Neutrophil (primary cell): ENCODE results near the gene ZBTB18.
"Not testable (repeated sequence)": the region's sequence is repeated elsewhere in the genome, so short reads cannot be mapped to it uniquely, and the experiment has no call there.

Source experiments
- H3K27ac ChIP-seq: fragments of 200-600 bp; sonication (generic); 2 replicates; pipeline ENCODE4 v1.5.1; 2016; ENCODE audit warnings: mild to moderate bottlenecking, moderate library complexity
- H3K27me3 ChIP-seq: fragments of 200-600 bp; sonication (generic); 2 replicates; pipeline ENCODE4 v1.6.0; 2016; ENCODE audit warnings: mild to moderate bottlenecking
- H3K36me3 ChIP-seq: fragments of 200-600 bp; sonication (generic); 2 replicates; pipeline ENCODE4 v1.5.1; 2017
- H3K4me1 ChIP-seq, 2 experiments: fragments of 200-600 bp in 1 of 2; sonication (generic) in 1 of 2; 1 replicate in 1 of 2; 2 replicates in 1 of 2; pipeline versions ENCODE4 v1.5.1 to v1.6.1; 2013 to 2016; ENCODE audit warnings: low read depth in 1 of 2, low read length in 1 of 2, mild to moderate bottlenecking in 1 of 2, moderate library complexity in 1 of 2; ENCODE audit not compliant: control insufficient read depth in 1 of 2, insufficient read depth in 1 of 2
- H3K4me3 ChIP-seq, 2 experiments: fragments of 200-600 bp in 1 of 2; sonication (generic) in 1 of 2; 1 replicate in 1 of 2; 2 replicates in 1 of 2; pipeline ENCODE4 v1.5.1; 2013 to 2016; ENCODE audit warnings: low read depth in 1 of 2, low read length in 1 of 2, mild to moderate bottlenecking in 1 of 2, moderate library complexity in 1 of 2
- H3K9me3 ChIP-seq: fragments of 200-600 bp; sonication (generic); 2 replicates; pipeline ENCODE4 v1.5.1; 2016
- TF ChIP-seq, protein P1 (sequence below): fragments of 200-600 bp; sonication (generic); IDR thresholded peaks from 2 replicates; pipeline ENCODE4 v1.5.1; 2016; ENCODE audit warnings: antibody characterized with exemption

Gene ZBTB18

GRCh38 chr1:244010191-244010590 is 40.9 kb upstream of the ZBTB18 start:
- Histone ChIP-seq H3K9me3 (no peaks in the 10 kb centered on the region), H3K36me3 (no peaks in the 10 kb centered on the region), H3K27me3 (no peaks in the 10 kb centered on the region), H3K27ac (no peak overlapping the region), H3K4me1 (no peaks in the 10 kb centered on the region), H3K4me3 (no peak overlapping the region)
- TF ChIP-seq, protein P1, sequence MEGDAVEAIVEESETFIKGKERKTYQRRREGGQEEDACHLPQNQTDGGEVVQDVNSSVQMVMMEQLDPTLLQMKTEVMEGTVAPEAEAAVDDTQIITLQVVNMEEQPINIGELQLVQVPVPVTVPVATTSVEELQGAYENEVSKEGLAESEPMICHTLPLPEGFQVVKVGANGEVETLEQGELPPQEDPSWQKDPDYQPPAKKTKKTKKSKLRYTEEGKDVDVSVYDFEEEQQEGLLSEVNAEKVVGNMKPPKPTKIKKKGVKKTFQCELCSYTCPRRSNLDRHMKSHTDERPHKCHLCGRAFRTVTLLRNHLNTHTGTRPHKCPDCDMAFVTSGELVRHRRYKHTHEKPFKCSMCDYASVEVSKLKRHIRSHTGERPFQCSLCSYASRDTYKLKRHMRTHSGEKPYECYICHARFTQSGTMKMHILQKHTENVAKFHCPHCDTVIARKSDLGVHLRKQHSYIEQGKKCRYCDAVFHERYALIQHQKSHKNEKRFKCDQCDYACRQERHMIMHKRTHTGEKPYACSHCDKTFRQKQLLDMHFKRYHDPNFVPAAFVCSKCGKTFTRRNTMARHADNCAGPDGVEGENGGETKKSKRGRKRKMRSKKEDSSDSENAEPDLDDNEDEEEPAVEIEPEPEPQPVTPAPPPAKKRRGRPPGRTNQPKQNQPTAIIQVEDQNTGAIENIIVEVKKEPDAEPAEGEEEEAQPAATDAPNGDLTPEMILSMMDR: no peak

GRCh38 chr1:244010703-244011123 is 40.4 kb upstream of the ZBTB18 start:
- Histone ChIP-seq H3K4me3 (no peak overlapping the region), H3K27ac (no peak overlapping the region)
- TF ChIP-seq, protein P1: no peak

GRCh38 chr1:244011271-244011670 is 39.8 kb upstream of the ZBTB18 start:
- H3K4me1 ChIP-seq: no peaks in the 10 kb centered on the region
- H3K27me3 ChIP-seq: no peaks in the 10 kb centered on the region
- H3K4me3 ChIP-seq: no peak overlapping the region
- H3K9me3 ChIP-seq: no peaks in the 10 kb centered on the region
- TF ChIP-seq, protein P1: no peak
- no peak overlapping the region for H3K27ac ChIP-seq
- no peaks in the 10 kb centered on the region for H3K36me3 ChIP-seq

More at GRCh38 chr1:244010703-244011123, 40.4 kb upstream of the ZBTB18 start:
- H3K9me3 ChIP-seq: no peaks in the 10 kb centered on the region
- H3K36me3 ChIP-seq: no peaks in the 10 kb centered on the region
- no peaks in the 10 kb centered on the region for H3K4me1 ChIP-seq
- H3K27me3 ChIP-seq: no peaks in the 10 kb centered on the region

GRCh38 chr1:244011786-244012185 is 39.3 kb upstream of the ZBTB18 start:
- no peak overlapping the region for H3K4me3 ChIP-seq
- no peaks in the 10 kb centered on the region for H3K4me1 ChIP-seq
- TF ChIP-seq, protein P1: no peak
- H3K36me3 ChIP-seq: no peaks in the 10 kb centered on the region
- no peaks in the 10 kb centered on the region for H3K27me3 ChIP-seq
- no peak overlapping the region for H3K27ac ChIP-seq
- H3K9me3 ChIP-seq: no peaks in the 10 kb centered on the region

- Histone ChIP-seq H3K4me1 (no peaks in the 10 kb centered on the region), H3K4me3 (no peak overlapping the region), H3K27ac (no peak overlapping the region), H3K36me3 (no peaks in the 10 kb centered on the region), H3K9me3 (no peaks in the 10 kb centered on the region), H3K27me3 (no peaks in the 10 kb centered on the region)
- TF ChIP-seq, protein P1: no peak
Measured at GRCh38 chr1:244012202-244012601, 38.9 kb upstream of the ZBTB18 start.

DNA sequence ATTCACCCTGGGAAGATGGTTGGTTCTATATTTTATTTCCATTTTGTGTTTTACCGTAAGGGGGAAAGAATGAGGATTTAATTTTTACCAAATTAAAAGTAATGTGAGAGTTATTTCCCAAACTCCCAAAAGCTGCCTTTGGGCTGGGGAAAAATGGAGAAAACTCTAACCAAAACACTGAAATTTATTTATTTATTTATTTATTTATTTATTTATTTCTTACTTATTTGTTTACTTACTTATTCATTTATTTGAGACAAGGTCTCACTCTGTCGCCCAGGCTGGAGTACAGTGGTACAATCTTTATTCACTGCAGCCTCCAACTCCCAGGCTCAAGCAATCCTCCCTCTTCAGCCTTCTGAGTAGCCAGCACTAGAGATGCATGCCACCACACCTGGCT is 38.0 kb upstream of the ZBTB18 start:
- no peaks in the 10 kb centered on the region for H3K9me3 ChIP-seq
- no peak overlapping the region for H3K4me3 ChIP-seq
- H3K27ac ChIP-seq: no peak overlapping the region
- TF ChIP-seq, protein P1: no peak
- no peaks in the 10 kb centered on the region for H3K4me1 ChIP-seq
- H3K36me3 ChIP-seq: no peaks in the 10 kb centered on the region
- H3K27me3 ChIP-seq: no peaks in the 10 kb centered on the region

DNA sequence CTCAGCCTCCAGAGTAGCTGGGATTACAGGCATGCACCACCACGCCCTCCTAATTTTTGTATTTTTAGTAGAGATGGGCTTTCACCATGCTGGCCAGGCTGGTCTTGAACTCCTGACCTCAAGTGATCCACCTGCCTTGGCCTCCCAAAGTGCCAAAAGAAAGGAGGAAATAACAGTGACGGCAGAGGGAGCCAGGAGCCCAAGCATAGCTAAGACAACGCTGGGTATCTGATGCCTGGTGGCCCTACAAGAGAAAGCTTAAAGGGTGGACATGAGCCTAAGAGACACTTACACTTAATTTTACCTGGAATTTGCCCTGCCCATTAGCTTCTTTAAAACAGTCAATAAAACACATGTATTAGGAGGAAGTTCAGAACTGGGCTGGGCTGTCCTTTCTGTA is 36.2 kb upstream of the ZBTB18 start:
- H3K27me3 ChIP-seq, H3K9me3 ChIP-seq: not testable (repeated sequence)

More for the DNA sequence above, 36.2 kb upstream of the ZBTB18 start:
- not testable (repeated sequence) for H3K4me1 ChIP-seq, H3K36me3 ChIP-seq, H3K4me3 ChIP-seq, H3K27ac ChIP-seq
